NB4 (cell line): ENCODE results near the gene GMDS.

ENCODE experiments used
- DNase-seq: peaks from one replicate; pipeline ENCODE4 v3.0.0; 2010; ENCODE audit warnings: low read depth
- H3K4me3 ChIP-seq: one replicate; pipeline ENCODE4 v1.5.1; 2011; ENCODE audit warnings: mild to moderate bottlenecking, low read depth, low read length, moderate library complexity
- CTCF ChIP-seq: IDR thresholded peaks from one replicate; pipeline ENCODE4 v1.5.1; 2012; ENCODE audit warnings: low read depth, low read length
- MAX ChIP-seq: IDR thresholded peaks from 2 replicates; pipeline ENCODE4 v1.6.1; 2011; ENCODE audit warnings: low read depth, low read length
- MYC ChIP-seq: IDR thresholded peaks from 2 replicates; pipeline ENCODE4 v1.6.1; 2011; ENCODE audit warnings: low read depth, low read length
- POLR2A ChIP-seq: IDR thresholded peaks from 2 replicates; pipeline ENCODE4 v1.6.1; 2011; ENCODE audit warnings: mild to moderate bottlenecking; ENCODE audit not compliant: insufficient read length; ENCODE audit errors: extremely low read depth

Gene GMDS

GRCh38 chr6:2191390-2191740 lies 54.0 kb downstream of the GMDS start:
- TF ChIP-seq CTCF (no peak), MYC (no peak), POLR2A (no peak), MAX (no peak)
- no peak for DNase-seq
- H3K4me3 ChIP-seq = no peak overlapping the region

GRCh38 chr6:2190661-2191389 lies 54.6 kb downstream of the GMDS start:
- no peak for DNase-seq
- TF ChIP-seq MAX (no peak), POLR2A (no peak), CTCF (no peak), MYC (no peak)
- H3K4me3 ChIP-seq = no peak overlapping the region

- TF ChIP-seq MYC (no peak), MAX (no peak), CTCF (no peak), POLR2A (no peak)
- H3K4me3 ChIP-seq = no peak overlapping the region
- DNase-seq = no peak
These were observed 56.5 kb downstream of the GMDS start for GRCh38 chr6:2188856-2189384.

- no peak overlapping the region for H3K4me3 ChIP-seq
- no peak for TF ChIP-seq MYC
- no peak for TF ChIP-seq MAX
- no peak for TF ChIP-seq CTCF
- no peak for TF ChIP-seq POLR2A
- DNase-seq = no peak
These were observed 57.0 kb downstream of the GMDS start for GRCh38 chr6:2188397-2188796.

- TF ChIP-seq MYC (no peak), POLR2A (no peak), CTCF (no peak), MAX (no peak)
- H3K4me3 ChIP-seq = no peak overlapping the region
- DNase-seq = no peak
These were observed 57.6 kb downstream of the GMDS start for GRCh38 chr6:2187826-2188225.
